CD4-positive, alpha-beta T cell treated with Interleukin-4 for 4 hours (primary cell): Measurements from ENCODE around the gene CHRNA10.

Experiments used
- DNase-seq: peaks from one replicate; pipeline ENCODE4 v3.0.0-alpha.2; 2020

Gene CHRNA10

GRCh38 chr11:3627291-3627690, 43.9 kb downstream of the CHRNA10 start:
- no peak for DNase-seq

GRCh38 chr11:3626250-3626960, 44.8 kb downstream of the CHRNA10 start:
- no peak for DNase-seq

- no peak for DNase-seq
Measured at GRCh38 chr11:3623767-3624458, 47.3 kb downstream of the CHRNA10 start.

- DNase-seq = no peak
Measured at GRCh38 chr11:3623121-3623520, 48.1 kb downstream of the CHRNA10 start.

GRCh38 chr11:3622521-3622920, 48.7 kb downstream of the CHRNA10 start:
- no peak for DNase-seq

GRCh38 chr11:3617990-3618389, 53.2 kb downstream of the CHRNA10 start:
- no peak for DNase-seq

- DNase-seq = no peak
Measured at GRCh38 chr11:3616721-3617460, 54.3 kb downstream of the CHRNA10 start.

GRCh38 chr11:3615998-3616397, 55.2 kb downstream of the CHRNA10 start:
- no peak for DNase-seq
